Measurements from ENCODE around the gene CCDC85B. TPM values are rescaled to one million over a fixed set of nuclear protein-coding genes. Genes with fewer than 3 reads are reported as not detected.

Gene CCDC85B
- total RNA-seq, 1 experiment from 2014 or later, result 14.7 TPM

- ChIA-PET CTCF (no interaction called here), POLR2A (interaction anchor here (0.5 kb wide), 1 partner anchor 108 kb away, joined by 4 read pairs; the partner anchor contains the start of genes BANF1 and EIF1AD)
- Histone ChIP-seq H3K4me3 (ENCODE audit: low read depth, low read length) (no peak overlapping the region), H3K36me3 (ENCODE audit: control insufficient read depth, insufficient read depth, low read length) (no peaks in the 10 kb centered on the region), H3K4me1 (peaks cover 20% of the 10 kb centered on the region), H3K9me3 (no peaks in the 10 kb centered on the region), H3K27me3 (replicated peaks; ENCODE audit: control insufficient read depth, insufficient read depth, low read length) (no peaks in the 10 kb centered on the region)
- Mint-ChIP-seq H3K9me3 (ENCODE audit: unreplicated experiment) (no peaks in the 10 kb centered on the region), H3K27me3 (ENCODE audit: insufficient read depth, unreplicated experiment) (no peaks in the 10 kb centered on the region), H3K4me3 (ENCODE audit: unreplicated experiment) (no peak overlapping the region), H3K36me3 (ENCODE audit: insufficient read depth, unreplicated experiment) (peaks cover 30% of the 10 kb centered on the region), H3K4me1 (ENCODE audit: low read depth, unreplicated experiment) (peaks cover 17% of the 10 kb centered on the region), H3K27ac (ENCODE audit: unreplicated experiment) (no peak overlapping the region)
- no peak for DNase-seq
- no TSS peak for BruUV-seq (replicated peaks)
- no peak for TF ChIP-seq CTCF (IDR thresholded peaks at IDR 0.05; ENCODE audit: insufficient read depth in 1 of 2, low read depth in 1 of 2, low read length in 1 of 2, severe bottlenecking in 1 of 2, unreplicated experiment in 1 of 2)
- intact Hi-C loops (cut with micrococcal nuclease; ENCODE audit: unreplicated experiment), result no loop called here
Observed at GRCh38 chr11:65894034-65894591, 3.6 kb downstream of the CCDC85B start.

GRCh38 chr11:65895482-65895981 lies 5.1 kb downstream of the CCDC85B start:
- H3K27me3 Mint-ChIP-seq (ENCODE audit: insufficient read depth, unreplicated experiment), result no peaks in the 10 kb centered on the region
- H3K4me3 Mint-ChIP-seq (ENCODE audit: unreplicated experiment), result no peak overlapping the region
- ChIA-PET CTCF (interaction anchor here (1.2 to 1.4 kb wide), 2 partner anchors 11 to 36 kb away, joined by 3 read pairs; no protein-coding TSS in a partner anchor), POLR2A (no interaction called here)
- no peaks in the 10 kb centered on the region for H3K9me3 ChIP-seq
- H3K27ac Mint-ChIP-seq (ENCODE audit: unreplicated experiment), result no peak overlapping the region
- H3K4me1 Mint-ChIP-seq (ENCODE audit: low read depth, unreplicated experiment), result peaks cover 10% of the 10 kb centered on the region
- no peaks in the 10 kb centered on the region; the same call in 1 of the 2 replicates for H3K27me3 ChIP-seq (replicated peaks; ENCODE audit: control insufficient read depth, insufficient read depth, low read length)
- no peak for DNase-seq
- intact Hi-C loops (cut with micrococcal nuclease; ENCODE audit: unreplicated experiment), result no loop called here
- BruUV-seq (replicated peaks), result no TSS peak
- peaks cover 29% of the 10 kb centered on the region for H3K36me3 Mint-ChIP-seq (ENCODE audit: insufficient read depth, unreplicated experiment)
- no peak for TF ChIP-seq CTCF (IDR thresholded peaks at IDR 0.05; ENCODE audit: insufficient read depth in 1 of 2, low read depth in 1 of 2, low read length in 1 of 2, severe bottlenecking in 1 of 2, unreplicated experiment in 1 of 2)
- H3K4me1 ChIP-seq, result peaks cover 9% of the 10 kb centered on the region
- H3K4me3 ChIP-seq (ENCODE audit: low read depth, low read length), result no peak overlapping the region
- H3K9me3 Mint-ChIP-seq (ENCODE audit: unreplicated experiment), result no peaks in the 10 kb centered on the region
- no peaks in the 10 kb centered on the region for H3K36me3 ChIP-seq (ENCODE audit: control insufficient read depth, insufficient read depth, low read length)

GRCh38 chr11:65896034-65896999 lies 5.8 kb downstream of the CCDC85B start:
- Mint-ChIP-seq H3K4me1 (ENCODE audit: low read depth, unreplicated experiment) (peaks cover 10% of the 10 kb centered on the region), H3K36me3 (ENCODE audit: insufficient read depth, unreplicated experiment) (peaks cover 27% of the 10 kb centered on the region), H3K27me3 (ENCODE audit: insufficient read depth, unreplicated experiment) (no peaks in the 10 kb centered on the region), H3K9me3 (ENCODE audit: unreplicated experiment) (no peaks in the 10 kb centered on the region), H3K27ac (ENCODE audit: unreplicated experiment) (no peak overlapping the region), H3K4me3 (ENCODE audit: unreplicated experiment) (no peak overlapping the region)
- no peak for DNase-seq
- intact Hi-C loops (cut with micrococcal nuclease; ENCODE audit: unreplicated experiment), result no loop called here
- Histone ChIP-seq H3K36me3 (ENCODE audit: control insufficient read depth, insufficient read depth, low read length) (no peaks in the 10 kb centered on the region), H3K4me3 (ENCODE audit: low read depth, low read length) (no peak overlapping the region), H3K4me1 (peaks cover 14% of the 10 kb centered on the region), H3K9me3 (no peaks in the 10 kb centered on the region), H3K27me3 (replicated peaks; ENCODE audit: control insufficient read depth, insufficient read depth, low read length) (no peaks in the 10 kb centered on the region; the same call in 1 of the 2 replicates)
- POLR2A ChIA-PET, result no interaction called here
- no peak for TF ChIP-seq CTCF (IDR thresholded peaks at IDR 0.05; ENCODE audit: insufficient read depth in 1 of 2, low read depth in 1 of 2, low read length in 1 of 2, severe bottlenecking in 1 of 2, unreplicated experiment in 1 of 2)
- CTCF ChIA-PET, result interaction anchor here (0.8 to 1.4 kb wide), 4 partner anchors 8 to 37 kb away, joined by 3 to 19 read pairs (median 3); partner anchors contain the start of gene FIBP
- no TSS peak for BruUV-seq (replicated peaks)

All from Caco-2 (cell line).